ENCODE measurements around the gene STK24. TPM values are rescaled to one million over a fixed set of nuclear protein-coding genes. Genes with fewer than 3 reads are reported as not detected.

Gene STK24
- total and polyA plus RNA-seq, 10 of the 15 experiments (the other 5 are each of a cell fraction or from before 2014, with no cell fraction given) = 7.5 to 115 (median 52.9) TPM

DNA sequence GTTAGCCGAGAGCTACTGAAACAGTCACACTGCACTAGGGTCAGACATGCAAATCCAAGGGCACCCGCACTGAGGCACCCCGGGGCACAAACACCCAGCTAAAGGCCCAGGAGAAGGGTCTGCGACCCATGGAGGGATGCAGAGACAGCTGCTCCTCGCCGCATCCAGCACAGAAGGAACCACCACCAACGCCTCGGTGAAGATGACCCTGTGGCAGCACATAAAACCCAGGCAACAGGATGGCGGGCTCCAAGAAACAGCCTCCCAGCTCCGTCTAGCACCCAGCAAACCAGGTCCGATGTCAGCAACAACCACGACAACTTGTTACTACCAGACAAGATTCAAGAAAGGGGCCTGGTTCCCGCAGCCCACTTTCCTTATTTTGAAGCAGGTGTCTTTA is 82.1 kb downstream of the STK24 start (continued):
- TF ChIP-seq, protein P1, sequence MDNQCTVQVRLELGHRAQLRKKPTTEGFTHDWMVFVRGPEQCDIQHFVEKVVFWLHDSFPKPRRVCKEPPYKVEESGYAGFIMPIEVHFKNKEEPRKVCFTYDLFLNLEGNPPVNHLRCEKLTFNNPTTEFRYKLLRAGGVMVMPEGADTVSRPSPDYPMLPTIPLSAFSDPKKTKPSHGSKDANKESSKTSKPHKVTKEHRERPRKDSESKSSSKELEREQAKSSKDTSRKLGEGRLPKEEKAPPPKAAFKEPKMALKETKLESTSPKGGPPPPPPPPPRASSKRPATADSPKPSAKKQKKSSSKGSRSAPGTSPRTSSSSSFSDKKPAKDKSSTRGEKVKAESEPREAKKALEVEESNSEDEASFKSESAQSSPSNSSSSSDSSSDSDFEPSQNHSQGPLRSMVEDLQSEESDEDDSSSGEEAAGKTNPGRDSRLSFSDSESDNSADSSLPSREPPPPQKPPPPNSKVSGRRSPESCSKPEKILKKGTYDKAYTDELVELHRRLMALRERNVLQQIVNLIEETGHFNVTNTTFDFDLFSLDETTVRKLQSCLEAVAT (IDR thresholded peaks at IDR 0.05) = no peak
- TF ChIP-seq IKZF1 (conservative IDR thresholded peaks at IDR 0.05) (no peak), PAX8 (IDR thresholded peaks at IDR 0.05) (no peak), NFYB (IDR thresholded peaks at IDR 0.05; ENCODE audit: insufficient read depth, low read depth, low read length) (no peak), MXI1 (IDR thresholded peaks at IDR 0.05; ENCODE audit: low read depth, low read length) (no peak)

DNA sequence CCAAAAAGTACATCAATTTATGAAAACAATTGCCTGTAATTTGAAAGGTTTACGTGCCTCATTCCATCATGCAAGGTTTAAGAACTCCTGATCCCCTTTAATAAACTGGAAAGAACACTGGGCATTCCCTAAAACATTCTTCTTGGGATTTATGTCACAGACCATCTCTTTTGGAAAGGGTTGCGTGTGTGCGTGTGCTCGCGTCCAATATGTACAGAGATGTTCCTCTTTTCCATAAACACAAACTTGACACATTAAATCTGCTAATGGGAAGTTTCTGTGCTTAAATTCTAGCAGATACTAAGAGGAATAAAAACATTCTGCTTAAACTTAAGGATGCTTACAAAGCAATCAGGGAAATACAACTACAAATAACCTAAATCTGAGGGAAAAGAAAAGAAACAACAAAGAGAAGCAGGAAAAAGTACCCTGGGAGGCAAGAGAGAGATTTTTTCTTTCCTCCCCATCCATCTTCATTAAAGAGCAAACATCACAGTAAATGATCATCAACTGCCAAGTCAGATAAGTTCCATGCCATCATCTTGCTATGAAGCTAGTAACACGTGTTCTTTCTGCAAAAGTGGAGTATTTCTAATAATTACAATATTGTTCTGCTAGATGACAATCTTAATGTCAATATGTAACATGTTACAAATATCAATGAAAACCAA is 83.7 kb downstream of the STK24 start:
- no TSS peak for BruUV-seq (replicated peaks)
- no peak for ATAC-seq
- Histone ChIP-seq H3K4me3 (no peak overlapping the region), H3K4me2 (ENCODE audit: control insufficient read depth, insufficient read depth) (no peak overlapping the region), H2AFZ (ENCODE audit: control insufficient read depth, low read depth, low read length) (no peak overlapping the region), H3K36me3 (ENCODE audit: control insufficient read depth in 2 of 2, insufficient read depth in 2 of 2, low read length in 1 of 2) (peaks cover 4 to 10% of the 10 kb centered on the region in 2 experiments; a peak in 3 of 4 replicates), H3K4me1 (ENCODE audit: control insufficient read depth, insufficient read depth, low read length) (peaks cover 26% of the 10 kb centered on the region), H3K27ac (ENCODE audit: control insufficient read depth, insufficient read depth) (no peak overlapping the region), H3K9ac (ENCODE audit: control insufficient read depth, insufficient read depth, low read length) (no peak overlapping the region), H3K9me3 (replicated peaks; ENCODE audit: control insufficient read depth, insufficient read depth, low read length) (no peaks in the 10 kb centered on the region), H3K79me2 (ENCODE audit: control insufficient read depth, insufficient read depth, low read length) (peaks cover 64% of the 10 kb centered on the region), H4K20me1 (ENCODE audit: control insufficient read depth, insufficient read depth) (peaks cover 10% of the 10 kb centered on the region; the same call in 1 of the 2 replicates), H3K27me3 (replicated peaks in 1 of 2; ENCODE audit: control insufficient read depth in 2 of 2, insufficient read depth in 2 of 2, low read length in 1 of 2) (no peaks in the 10 kb centered on the region)
- SMC1A ChIA-PET (ENCODE audit: uncharacterized antibody, unreplicated experiment) = interaction anchor here (1.0 kb wide), 1 partner anchor 11 kb away, joined by 3 read pairs; no protein-coding TSS in a partner anchor
- CTCF ChIA-PET = interaction anchor here (1.0 kb wide), 1 partner anchor 160 kb away, joined by 4 read pairs; no protein-coding TSS in a partner anchor
- no peak for FAIRE-seq
- RAD21 ChIA-PET (ENCODE audit: unreplicated experiment) = no interaction called here
- POLR2A ChIA-PET = interaction anchor here (0.6 kb wide), 1 partner anchor 78 kb away, joined by 3 read pairs; no protein-coding TSS in a partner anchor
- TF ChIP-seq CBX3 (IDR thresholded peaks at IDR 0.05; ENCODE audit: borderline replicate concordance, low read depth) = no peak
- no peak for TF ChIP-seq CBX5 (IDR thresholded peaks at IDR 0.05; ENCODE audit: low read depth)
- no peak for TF ChIP-seq ZNF24 (IDR thresholded peaks at IDR 0.05)
- no peak for DNase-seq (ENCODE audit: low read depth, low spot score)
- intact Hi-C loops (cut with micrococcal nuclease; ENCODE audit: unreplicated experiment) = no loop called here
- in situ Hi-C loops (cut with MboI) = no loop called here
- WGBS (ENCODE audit: insufficient coverage, insufficient replicate concordance, low lambda C conversion rate, missing lambda C conversion rate) = 96% methylated on average over 6 of the region's 6 CpGs
